ENCODE measurements around the gene CCDC63.

- TF ChIP-seq RELA (CRISPR knock-in tag; IDR thresholded peaks at IDR 0.05; ENCODE audit: borderline replicate concordance) (no peak), SMAD3 (CRISPR knock-in tag; IDR thresholded peaks at IDR 0.05; ENCODE audit: borderline replicate concordance) (no peak), ZNF532 (CRISPR knock-in tag; IDR thresholded peaks at IDR 0.05; ENCODE audit: borderline replicate concordance) (no peak), FOXK1 (CRISPR knock-in tag; IDR thresholded peaks at IDR 0.05) (no peak), PREB (CRISPR knock-in tag; IDR thresholded peaks at IDR 0.05; ENCODE audit: borderline replicate concordance) (no peak), CTCF (IDR thresholded peaks at IDR 0.05) (no peak), ATF6 (CRISPR knock-in tag; IDR thresholded peaks at IDR 0.05) (no peak), ERG (CRISPR knock-in tag; IDR thresholded peaks at IDR 0.05) (no peak), ARID4B (CRISPR knock-in tag; IDR thresholded peaks at IDR 0.05; ENCODE audit: borderline replicate concordance) (no peak)
Observed at GRCh38 chr12:110912263-110912662, 65.5 kb downstream of the CCDC63 start.
